Skeletal muscle cell (primary cell): ENCODE data around the gene RNH1.

Experiments
- DNase-seq: peaks from one replicate; pipeline ENCODE4 v3.0.0-alpha.2; 2010; ENCODE audit warnings: low read depth
- H3K4me3 ChIP-seq: 2 replicates; pipeline ENCODE4 v1.5.1; 2011; ENCODE audit warnings: low read depth, mild to moderate bottlenecking, control low read depth, low read length, moderate library complexity

The RNH1 gene

DNA sequence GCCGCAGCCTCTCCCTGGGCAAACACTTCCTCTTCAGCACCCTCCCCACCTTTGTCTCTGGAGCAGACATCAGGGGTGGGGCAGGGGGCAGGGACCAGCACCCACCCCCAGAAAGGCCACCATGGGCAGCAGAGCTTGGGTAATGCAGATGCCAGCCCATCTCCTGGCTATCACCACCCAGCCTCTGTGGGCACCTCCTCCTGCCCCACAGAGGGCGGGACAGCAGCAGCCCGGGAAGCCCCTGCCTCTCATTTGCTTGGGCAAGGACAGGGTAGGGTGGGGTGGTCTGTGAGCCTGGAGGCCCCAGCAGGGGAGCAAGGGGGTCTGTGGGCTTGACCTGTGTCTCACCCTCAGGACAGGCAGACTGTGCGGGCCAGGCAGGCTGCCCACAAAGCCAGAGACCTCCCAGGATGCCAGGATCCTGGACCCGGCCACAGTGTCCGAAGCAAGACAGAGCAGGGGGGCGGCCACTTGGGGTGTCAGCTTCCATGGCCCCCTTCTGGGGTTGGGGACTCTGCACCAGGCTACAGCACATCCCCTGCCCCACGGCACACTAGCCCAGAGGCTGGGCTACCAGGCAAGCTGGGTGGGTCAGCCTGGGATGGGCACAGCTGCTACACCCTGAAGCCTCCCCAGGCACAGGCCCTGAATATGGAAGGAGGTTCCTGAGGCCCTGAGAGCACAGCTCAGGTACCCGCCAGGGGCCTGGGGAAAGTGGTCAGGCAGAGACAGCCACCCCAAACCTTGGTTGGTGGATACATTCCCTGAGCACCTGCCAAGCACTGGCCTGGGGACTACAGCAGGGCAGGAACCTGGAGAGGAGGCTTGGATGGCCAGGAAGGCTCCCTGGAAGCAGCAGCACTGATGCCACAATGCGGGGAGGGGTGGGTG lies 4.5 kb downstream of the RNH1 start:
- DNase-seq, result no peak
- H3K4me3 ChIP-seq, result no peak overlapping the region

DNA sequence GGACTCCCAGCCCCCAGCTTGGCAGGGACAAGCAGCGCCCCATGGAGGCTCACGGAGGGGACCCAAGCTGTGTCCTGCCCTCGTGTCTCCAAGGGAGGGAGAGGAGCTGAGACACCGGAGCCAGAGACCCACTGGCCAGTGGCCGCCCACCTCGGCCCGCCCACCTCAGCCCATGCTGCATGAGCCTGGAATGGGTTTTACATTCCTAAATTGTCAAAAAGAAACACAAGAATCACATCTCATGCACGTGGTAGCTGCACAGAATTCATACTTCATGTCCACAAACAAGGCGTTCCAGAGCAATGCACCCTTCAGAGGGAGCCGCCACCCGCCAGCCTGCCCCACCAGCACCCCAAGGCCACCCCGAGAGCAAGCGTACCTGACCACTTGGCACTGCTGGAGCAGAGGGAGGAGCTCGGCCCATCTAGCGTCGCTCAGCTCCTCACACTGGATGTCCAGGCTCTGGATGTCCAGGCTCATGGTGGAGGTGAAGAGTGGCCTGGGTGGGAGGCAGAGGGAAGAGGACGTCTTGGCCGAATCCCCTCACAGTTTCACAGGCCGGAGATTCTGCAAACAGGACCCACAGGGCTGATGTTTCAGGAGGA lies 5.3 kb downstream of the RNH1 start:
- DNase-seq, result no peak
- H3K4me3 ChIP-seq, result no peak overlapping the region

DNA sequence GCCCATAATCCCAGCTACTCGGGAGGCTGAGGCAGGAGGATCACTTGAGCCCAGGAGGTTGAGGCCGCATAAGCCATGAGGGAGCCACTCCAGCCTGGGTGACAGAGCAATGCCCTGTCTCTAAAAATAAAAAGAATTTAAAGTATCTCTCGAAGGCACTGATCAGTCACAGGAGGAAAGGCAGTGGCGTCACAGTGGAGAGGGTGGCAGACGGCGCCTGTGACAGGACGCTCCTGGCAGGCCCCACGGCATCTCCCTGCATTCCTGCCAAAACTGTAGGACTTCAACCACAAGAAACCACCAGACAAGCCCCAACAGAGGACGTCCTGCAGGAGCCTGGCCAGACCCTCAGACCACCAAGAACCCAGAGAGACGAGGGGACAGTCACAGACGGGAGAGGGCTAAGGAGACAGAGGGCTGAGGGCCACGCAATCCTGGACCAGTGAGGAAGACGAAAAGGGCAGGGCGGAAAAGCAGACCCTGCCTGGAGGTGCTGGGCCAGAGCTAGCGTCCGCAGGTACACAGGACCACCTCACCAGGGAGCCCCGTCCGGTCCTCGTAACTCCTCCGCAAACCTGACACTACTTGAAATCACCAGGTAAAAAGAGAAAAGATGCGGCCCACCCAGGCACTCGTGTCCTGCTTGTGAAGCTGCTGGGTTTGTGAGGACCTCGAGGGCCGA lies 5.9 kb downstream of the RNH1 start:
- DNase-seq, result no peak
- no peak overlapping the region for H3K4me3 ChIP-seq

DNA sequence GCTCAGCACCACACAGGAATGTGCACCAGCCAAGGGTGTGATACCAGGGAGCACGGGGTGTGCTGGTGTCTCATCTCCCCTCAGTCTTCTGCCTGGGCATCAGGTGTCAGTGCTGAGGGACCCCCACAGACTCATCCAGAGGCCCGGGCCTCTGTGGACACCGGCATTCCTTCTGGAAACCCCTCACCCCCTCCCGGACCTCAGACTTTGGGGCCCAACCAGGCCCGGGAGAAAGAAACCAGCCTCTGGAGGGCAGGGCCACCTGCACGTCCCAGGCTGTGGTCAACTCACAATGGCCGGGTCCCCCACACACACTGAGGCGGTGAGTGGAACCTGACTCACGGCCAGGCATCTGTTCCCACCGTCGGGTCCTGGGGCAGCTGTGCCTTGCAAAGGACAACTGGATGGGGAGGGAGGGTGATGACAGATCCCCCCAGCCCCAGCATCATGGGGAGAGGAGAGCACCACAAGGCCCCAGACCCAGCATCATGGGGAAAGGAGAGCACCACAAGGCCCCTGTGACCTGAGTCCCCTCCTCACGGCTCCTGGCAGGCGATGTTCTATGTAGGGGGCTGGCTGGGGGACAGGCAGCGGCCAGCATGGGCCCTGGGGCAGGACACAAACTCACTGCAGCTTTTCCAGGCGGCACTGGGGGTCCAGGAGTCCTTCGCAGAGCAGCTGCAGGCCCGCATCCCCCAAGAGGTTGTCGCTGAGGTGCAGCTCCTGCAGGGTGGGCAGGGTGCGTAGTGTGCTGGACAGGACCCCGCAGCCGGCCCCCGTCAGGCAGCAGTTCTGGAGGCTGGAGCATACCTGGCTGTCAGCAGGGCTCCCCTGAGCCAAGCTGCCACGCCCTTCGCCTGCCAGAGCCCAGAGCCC lies 7.6 kb downstream of the RNH1 start:
- no peak overlapping the region for H3K4me3 ChIP-seq
- DNase-seq, result no peak

DNA sequence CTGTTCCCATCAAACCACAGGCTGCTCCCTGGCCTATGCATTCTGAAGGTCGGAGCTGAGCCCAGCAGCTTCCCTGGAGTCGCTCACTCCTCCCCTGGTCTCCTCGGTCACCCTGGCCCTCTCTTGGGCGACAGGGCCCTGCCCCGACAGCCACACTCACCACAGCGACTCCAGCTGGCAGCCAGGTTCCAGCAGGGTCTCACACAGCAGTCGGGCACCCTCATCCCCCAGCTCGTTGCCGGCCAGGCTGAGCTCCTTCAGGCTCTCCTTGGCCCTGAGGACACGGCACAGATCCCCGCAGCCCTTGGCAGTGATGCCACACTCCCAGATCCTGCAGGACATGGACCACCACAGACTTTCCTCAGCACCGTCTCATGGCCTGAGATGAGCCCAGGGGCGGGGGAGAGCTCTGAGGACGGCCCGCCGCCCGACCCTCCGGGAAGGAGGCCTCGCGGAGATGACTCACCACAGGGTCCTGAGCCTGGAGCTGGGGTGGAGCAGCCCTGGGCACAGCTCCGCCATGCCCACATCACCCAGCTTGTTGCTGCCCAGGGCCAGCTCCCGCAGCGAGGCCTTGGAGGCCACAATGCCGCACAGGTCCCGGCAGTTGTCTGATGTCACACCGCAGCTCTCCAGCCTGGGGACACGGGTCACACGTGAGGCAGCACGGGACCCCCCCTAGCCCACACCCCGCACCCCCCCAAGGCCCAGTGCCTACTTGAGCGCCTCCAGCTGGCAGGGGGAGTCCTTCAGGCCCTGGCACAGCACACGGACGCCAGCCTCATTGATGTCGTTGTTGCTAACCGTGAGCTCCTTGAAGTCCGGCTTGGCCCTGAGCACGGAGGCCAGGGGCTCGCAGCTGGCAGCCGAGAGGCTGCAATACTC lies 8.5 kb downstream of the RNH1 start:
- no peak overlapping the region for H3K4me3 ChIP-seq
- no peak for DNase-seq

DNA sequence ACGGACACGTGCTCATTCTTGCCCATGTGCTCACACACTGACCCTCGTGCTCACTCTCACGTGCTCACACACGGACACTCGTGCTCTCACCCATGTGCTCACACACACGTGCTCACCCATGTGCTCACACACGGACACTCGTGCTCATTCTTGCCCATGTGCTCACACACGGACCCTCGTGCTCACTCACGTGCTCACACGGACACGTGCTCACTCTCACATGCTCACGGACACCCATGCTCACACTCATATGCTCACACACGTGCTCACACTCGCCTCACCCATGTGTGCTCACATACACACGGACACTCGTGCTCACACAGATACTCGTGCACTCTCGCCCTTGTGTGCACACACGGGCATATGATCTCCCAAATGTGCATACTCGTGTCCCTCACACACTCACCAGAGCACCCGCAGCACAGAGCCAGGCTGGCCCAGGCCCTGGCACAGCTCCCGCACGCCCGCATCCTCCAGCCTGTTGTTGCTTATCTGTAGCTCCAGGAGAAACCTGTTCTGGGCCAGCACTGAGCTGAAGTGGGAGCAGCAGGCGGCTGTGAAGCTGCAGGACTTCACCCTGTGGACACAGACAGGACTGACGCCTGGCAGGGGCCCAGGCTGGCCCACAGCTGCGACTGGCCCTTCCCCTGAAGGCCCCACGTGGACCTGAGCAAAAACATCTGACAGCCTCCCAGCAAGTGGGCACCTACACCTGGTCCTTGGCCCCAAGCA lies 9.3 kb downstream of the RNH1 start:
- no peak for DNase-seq
- H3K4me3 ChIP-seq, result no peak overlapping the region

DNA sequence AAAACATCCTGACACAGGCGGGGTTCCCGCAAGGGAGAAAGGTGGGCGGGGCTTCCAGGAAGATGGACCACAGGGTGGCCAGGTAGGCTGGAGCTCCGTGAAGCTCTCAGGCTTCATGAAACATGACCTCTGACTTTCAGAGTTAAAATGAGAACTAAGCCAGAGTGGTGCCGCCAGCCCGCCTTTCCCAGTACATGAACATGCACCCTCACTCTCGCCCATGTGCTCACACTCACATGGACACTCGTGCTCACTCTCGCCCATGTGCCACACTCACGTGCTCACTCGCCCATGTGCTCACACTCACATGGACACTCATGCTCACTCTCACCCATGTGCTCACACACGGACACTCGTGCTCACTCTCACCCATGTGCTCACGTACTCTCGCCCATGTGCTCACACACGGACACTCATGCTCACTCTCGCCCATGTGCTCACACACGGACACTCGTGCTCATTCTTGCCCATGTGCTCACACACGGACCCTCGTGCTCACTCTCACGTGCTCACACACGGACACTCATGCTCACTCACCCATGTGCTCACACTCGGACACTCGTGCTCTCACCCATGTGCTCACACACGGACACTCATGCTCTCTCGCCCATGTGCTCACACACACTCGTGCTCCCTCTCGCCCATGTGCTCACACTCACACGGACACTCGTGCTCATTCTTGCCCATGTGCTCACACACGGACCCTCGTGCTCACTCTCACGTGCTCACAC lies 10.0 kb downstream of the RNH1 start:
- H3K4me3 ChIP-seq, result no peak overlapping the region

DNA sequence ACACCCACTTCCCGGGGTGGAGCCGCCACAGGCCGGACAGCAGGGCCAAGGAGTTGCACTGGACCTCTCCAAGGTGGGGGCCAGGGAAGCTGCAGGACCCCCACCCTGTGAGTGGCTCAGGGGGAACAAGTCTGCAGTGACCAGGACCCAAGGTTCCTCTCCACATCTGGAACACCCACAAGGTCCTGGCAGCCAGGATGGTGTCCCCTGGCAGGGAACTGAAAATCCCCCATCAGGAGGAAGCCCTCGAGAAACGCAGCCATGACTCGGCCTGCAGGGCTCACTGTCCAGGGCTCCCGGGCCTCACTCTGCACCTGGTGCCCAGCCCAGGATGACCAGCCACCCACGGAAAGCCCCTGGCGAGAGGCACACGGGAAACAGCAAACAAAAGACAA lies 11.5 kb downstream of the RNH1 start:
- no peak overlapping the region for H3K4me3 ChIP-seq
- DNase-seq, result no peak

More for the DNA sequence above, 10.0 kb downstream of the RNH1 start:
- DNase-seq, result no peak

DNA sequence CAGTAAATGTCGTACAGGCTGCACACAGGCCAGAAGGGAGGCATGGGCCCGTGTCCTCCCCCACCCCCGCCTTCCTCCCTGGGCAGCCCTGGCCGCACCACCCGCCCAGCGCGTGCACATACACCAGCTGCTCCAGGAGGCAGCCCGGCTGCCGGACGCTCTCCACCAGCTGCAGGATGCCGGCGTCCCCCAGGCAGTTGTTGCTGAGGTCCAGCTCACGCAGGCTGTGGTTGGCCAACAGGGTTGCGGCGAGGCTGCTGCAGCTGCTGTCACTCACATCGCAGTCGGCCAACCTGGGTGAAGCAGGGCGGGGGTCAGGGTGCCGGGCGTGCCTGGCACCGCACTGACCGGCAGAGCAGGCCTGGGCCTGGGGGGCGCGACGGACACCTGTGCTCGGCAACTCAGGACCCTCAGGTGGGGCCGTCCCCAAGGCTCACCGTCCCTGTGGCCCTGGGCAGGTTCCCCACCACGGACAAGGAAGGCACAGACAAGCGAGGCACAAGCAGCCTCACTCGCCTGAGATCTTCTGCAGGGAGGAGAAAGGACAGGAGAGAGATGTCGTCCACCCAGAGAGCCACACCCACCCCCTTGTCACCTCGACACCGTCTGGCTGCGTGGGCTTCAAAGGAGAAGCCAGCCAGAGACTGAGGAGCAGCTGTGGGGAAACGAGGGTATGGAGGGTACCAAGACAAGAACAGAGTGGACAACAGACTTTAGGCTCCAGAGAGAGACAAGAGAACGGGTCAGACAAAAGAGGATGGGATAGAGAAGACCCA lies 12.1 kb downstream of the RNH1 start:
- H3K4me3 ChIP-seq, result no peak overlapping the region
- peak; percentile 26 for DNase-seq

DNA sequence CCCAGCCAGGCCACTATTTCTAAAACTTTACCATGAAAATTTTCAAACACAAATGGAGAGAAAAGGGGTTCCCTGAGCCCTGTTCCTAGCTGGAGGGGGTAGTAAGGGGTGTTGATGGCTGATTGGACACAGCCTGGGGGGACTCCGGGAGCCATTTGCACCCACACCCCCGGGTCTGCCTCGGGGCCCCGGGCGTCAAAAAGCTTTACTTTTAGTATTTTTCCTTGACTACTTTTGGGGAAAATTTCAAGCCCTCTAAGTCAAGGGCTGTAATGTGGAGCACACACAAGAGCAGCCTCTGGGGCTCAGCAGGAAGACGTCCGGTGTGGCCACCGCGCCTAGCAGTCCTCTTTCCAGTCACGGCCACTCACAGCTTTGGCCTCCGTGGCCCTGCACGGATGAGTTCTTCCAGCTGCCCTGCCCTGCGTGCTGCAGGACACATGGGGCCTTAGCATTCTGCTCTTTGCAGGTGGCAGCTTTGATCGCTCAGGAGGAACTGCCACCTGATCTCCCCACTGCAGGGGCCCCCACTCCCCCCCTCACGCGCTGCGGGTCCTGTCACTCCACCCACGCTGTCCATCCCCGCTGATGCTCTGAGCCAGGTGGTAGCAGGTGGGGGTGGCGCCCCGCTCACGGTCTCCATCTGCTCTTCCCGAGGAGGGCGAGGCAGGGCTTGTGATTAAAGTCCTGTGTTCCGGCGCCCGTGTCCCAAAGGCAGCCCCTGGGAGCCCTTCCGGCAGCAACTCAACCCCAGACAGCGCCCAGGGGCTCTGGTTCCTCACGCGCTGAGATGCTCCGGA lies 14.4 kb downstream of the RNH1 start:
- H3K4me3 ChIP-seq, result no peak overlapping the region
- DNase-seq, result no peak

DNA sequence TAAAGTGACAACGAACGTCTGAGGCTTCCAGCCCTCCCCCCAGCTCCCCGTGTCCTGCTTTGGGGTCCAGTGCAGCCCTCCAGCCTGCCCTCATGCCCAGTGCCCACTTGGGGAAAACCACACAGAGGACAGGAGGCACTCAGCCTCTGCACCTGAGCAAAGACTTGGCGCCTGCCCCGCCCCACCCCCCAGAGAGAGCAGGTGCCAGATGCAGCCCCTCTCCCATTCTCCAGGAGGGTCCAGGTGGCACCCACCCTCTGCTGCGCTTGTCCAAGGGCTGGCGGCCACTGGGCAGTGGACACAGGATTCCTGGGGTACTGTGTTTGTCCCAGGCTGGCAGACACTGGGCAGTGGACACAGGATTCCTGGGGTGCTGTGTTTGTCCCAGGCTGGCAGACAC lies 15.7 kb downstream of the RNH1 start:
- DNase-seq, result no peak
- H3K4me3 ChIP-seq, result no peak overlapping the region

DNA sequence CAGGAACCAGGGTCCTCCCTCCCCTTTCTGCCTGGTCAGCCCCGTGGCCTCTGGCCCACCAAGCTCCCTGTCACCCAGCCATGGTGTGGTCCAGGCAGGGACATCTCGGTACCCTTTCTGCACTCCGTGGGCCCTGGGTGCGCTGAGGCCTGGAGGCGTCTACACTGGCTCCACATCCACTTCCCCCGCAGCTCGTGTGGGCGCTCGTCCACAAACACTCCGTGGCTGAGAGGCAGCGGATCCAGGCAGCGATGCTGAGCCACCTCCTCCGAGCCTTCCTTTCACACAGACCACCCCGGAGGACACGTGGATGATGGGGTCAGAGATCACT lies 16.1 kb downstream of the RNH1 start:
- no peak for DNase-seq
- H3K4me3 ChIP-seq, result no peak overlapping the region

DNA sequence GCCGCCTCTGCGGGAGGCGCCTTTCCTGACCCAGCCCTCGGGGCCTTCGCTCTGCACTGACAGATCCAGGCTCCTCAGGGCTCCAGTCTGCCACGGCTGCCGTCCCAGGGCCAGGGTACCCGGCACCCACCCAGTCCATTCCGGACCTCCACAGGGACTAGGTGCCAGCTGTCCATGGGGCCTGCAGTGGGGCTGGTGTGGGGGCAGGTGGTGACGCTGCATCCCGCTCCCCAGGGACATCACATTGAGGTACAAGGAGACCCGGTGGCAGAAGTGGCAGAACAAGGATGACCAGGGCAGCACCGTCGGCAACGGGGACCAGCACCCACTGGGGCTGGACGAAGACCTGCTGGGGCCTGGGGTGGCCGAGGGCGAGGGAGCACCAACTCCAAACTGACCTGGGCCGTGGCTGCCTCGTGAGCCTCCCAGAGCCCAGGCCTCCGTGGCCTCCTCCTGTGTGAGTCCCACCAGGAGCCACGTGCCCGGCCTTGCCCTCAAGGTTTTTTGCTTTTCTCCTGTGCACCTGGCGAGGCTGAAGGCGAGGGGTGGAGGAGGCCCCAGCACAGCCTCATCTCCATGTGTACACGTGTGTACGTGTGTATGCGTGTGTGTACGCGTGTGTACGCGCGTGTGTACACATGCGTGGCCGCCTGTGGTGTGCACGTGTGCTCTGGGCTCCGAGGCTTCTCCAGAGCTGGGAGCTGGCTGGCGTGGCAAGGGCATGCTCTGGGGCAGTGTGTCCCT lies 16.7 kb downstream of the RNH1 start:
- no peak for DNase-seq
- no peak overlapping the region for H3K4me3 ChIP-seq

DNA sequence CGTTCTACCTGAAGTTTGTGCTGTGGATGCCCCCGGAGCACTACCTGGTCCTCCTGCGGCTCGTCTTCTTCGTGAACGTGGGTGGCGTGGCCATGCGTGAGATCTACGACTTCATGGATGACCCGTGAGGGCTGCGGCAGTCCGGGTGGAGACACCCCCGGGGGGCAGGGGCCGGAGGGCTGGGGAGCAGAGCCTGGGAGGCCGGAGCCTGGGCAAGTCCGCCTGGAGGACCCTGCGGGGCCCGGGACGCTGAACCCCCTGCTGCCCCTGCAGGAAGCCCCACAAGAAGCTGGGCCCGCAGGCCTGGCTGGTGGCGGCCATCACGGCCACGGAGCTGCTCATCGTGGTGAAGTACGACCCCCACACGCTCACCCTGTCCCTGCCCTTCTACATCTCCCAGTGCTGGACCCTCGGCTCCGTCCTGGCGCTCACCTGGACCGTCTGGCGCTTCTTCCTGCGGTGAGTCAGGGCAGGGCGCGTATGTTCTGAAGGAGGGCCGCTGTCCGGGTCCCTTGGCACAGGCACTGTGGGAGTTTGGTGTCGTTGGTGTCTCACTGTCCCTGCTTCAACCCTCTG lies 17.3 kb downstream of the RNH1 start:
- DNase-seq, result no peak
- H3K4me3 ChIP-seq, result no peak overlapping the region

DNA sequence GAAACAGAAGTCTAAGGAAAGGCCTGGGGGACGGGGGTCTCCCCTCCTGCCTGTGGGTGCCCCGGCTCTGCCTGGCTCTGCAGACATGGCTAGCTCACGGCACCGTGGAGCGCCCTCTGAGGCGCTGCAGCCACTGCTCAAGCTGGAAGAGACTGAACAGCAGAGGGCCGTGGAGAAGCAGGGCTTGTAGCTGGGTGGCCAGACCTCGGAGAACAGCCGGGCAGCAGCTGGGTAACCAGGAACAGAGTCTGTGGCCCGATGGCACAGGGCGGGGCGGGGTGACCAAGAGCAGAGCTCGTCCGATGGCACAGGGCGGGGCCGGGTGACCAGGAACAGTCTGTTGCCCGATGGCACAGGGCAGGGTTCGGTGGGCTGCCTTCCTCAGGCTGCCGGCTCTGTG lies 18.1 kb downstream of the RNH1 start:
- H3K4me3 ChIP-seq, result no peak overlapping the region
- no peak for DNase-seq
